HEK293 (cell line): Measurements from ENCODE around the gene HES2.

Experiments used
- HOXA7 ChIP-seq: sonication (generic); formaldehyde crosslinking; IDR thresholded peaks from 2 replicates; pipeline ENCODE4 v1.8.1; 2022; ENCODE audit warnings: missing genetic modification reagents, borderline replicate concordance
- ZFHX2 ChIP-seq: fragments of 450-650 bp; formaldehyde crosslinking; conservative IDR thresholded peaks from 2 replicates; pipeline ENCODE4 v1.5.1; 2016; ENCODE audit warnings: missing biosample characterization, missing genetic modification characterization
- ZFP41 ChIP-seq: fragments of 450-650 bp; formaldehyde crosslinking; IDR thresholded peaks from 2 replicates; pipeline ENCODE4 v1.5.1; 2016; ENCODE audit warnings: missing biosample characterization, missing genetic modification characterization, borderline replicate concordance
- ZFP69B ChIP-seq: fragments of 450-650 bp; formaldehyde crosslinking; IDR thresholded peaks from 2 replicates; pipeline ENCODE4 v1.5.1; 2016; ENCODE audit warnings: missing biosample characterization, missing genetic modification characterization
- ZNF302 ChIP-seq: fragments of 450-650 bp; formaldehyde crosslinking; IDR thresholded peaks from 2 replicates; pipeline ENCODE4 v1.5.1; 2016; ENCODE audit warnings: missing biosample characterization, missing genetic modification characterization, low read depth
- ZNF473 ChIP-seq: fragments of 450-650 bp; formaldehyde crosslinking; IDR thresholded peaks from 2 replicates; pipeline ENCODE4 v1.5.1; 2017; ENCODE audit warnings: missing biosample characterization, missing genetic modification characterization
- ZSCAN23 ChIP-seq: fragments of 450-650 bp; formaldehyde crosslinking; IDR thresholded peaks from 2 replicates; pipeline ENCODE4 v1.5.1; 2016; ENCODE audit warnings: missing biosample characterization, missing genetic modification characterization
- TF ChIP-seq, protein P1 (sequence below): fragments of 450-650 bp; formaldehyde crosslinking; IDR thresholded peaks from 2 replicates; pipeline ENCODE4 v1.5.1; 2016; ENCODE audit warnings: missing biosample characterization, missing genetic modification characterization
- TF ChIP-seq, protein P2 (sequence below): fragments of 450-650 bp; formaldehyde crosslinking; IDR thresholded peaks from 2 replicates; pipeline ENCODE4 v1.5.1; 2016; ENCODE audit warnings: missing biosample characterization, missing genetic modification characterization
- TF ChIP-seq, protein P3 (sequence below): fragments of 450-650 bp; formaldehyde crosslinking; IDR thresholded peaks from 2 replicates; pipeline ENCODE4 v1.5.1; 2016; ENCODE audit warnings: missing biosample characterization, missing genetic modification characterization, borderline replicate concordance

DNA sequence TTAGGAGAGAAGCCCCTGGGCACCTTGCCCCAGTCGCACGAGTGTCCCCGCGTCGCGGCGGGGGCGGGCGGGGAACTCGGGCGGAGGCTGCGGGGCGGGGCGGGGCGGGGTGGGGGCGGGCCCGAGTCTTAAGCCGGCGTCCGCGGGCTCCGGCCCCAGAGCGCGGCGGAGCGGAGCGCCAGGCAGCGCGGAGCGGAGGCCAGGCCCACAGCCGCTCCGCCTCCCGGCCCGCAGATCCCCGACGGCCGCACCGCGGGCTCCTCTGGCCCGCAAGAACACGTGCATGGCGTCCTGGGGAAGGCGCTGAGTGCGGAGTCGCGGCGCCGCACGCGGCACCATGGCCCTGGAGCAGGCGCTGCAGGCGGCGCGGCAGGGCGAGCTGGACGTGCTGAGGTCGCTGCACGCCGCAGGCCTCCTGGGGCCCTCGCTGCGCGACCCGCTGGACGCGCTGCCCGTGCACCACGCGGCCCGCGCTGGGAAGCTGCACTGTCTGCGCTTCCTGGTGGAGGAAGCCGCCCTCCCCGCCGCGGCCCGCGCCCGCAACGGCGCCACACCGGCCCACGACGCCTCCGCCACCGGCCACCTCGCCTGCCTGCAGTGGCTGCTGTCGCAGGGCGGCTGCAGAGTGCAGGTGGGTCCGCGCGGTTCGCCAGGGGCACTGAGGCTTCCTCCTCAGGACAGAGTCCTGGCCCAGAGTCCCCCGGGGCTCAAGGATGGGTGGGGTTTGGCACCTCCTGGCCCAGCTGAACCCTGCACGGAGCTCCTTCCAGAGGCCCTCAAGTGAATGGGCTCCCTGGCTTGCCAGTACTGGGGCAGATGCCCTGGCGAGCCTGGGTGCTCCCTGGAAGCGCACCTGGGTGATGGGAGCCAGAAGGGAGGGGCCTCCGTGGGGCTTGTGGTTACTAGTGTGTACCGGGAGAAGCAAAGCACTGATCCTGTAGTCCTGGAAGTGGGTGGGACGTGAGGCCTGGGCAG, 5.2 kb upstream of the HES2 start, which contains the start of gene ESPN:
- TF ChIP-seq ZFP41 (tag by site-specific recombination): no peak
- TF ChIP-seq, protein P1, sequence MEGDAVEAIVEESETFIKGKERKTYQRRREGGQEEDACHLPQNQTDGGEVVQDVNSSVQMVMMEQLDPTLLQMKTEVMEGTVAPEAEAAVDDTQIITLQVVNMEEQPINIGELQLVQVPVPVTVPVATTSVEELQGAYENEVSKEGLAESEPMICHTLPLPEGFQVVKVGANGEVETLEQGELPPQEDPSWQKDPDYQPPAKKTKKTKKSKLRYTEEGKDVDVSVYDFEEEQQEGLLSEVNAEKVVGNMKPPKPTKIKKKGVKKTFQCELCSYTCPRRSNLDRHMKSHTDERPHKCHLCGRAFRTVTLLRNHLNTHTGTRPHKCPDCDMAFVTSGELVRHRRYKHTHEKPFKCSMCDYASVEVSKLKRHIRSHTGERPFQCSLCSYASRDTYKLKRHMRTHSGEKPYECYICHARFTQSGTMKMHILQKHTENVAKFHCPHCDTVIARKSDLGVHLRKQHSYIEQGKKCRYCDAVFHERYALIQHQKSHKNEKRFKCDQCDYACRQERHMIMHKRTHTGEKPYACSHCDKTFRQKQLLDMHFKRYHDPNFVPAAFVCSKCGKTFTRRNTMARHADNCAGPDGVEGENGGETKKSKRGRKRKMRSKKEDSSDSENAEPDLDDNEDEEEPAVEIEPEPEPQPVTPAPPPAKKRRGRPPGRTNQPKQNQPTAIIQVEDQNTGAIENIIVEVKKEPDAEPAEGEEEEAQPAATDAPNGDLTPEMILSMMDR: no peak
- 0 out of 2 replicates have a peak, but pooled peaks have one; percentile 2 for TF ChIP-seq ZFHX2 (tag by site-specific recombination)
- no peak for TF ChIP-seq ZSCAN23 (tag by site-specific recombination)
- TF ChIP-seq ZFP69B (tag by site-specific recombination): no peak
- TF ChIP-seq, protein P2, sequence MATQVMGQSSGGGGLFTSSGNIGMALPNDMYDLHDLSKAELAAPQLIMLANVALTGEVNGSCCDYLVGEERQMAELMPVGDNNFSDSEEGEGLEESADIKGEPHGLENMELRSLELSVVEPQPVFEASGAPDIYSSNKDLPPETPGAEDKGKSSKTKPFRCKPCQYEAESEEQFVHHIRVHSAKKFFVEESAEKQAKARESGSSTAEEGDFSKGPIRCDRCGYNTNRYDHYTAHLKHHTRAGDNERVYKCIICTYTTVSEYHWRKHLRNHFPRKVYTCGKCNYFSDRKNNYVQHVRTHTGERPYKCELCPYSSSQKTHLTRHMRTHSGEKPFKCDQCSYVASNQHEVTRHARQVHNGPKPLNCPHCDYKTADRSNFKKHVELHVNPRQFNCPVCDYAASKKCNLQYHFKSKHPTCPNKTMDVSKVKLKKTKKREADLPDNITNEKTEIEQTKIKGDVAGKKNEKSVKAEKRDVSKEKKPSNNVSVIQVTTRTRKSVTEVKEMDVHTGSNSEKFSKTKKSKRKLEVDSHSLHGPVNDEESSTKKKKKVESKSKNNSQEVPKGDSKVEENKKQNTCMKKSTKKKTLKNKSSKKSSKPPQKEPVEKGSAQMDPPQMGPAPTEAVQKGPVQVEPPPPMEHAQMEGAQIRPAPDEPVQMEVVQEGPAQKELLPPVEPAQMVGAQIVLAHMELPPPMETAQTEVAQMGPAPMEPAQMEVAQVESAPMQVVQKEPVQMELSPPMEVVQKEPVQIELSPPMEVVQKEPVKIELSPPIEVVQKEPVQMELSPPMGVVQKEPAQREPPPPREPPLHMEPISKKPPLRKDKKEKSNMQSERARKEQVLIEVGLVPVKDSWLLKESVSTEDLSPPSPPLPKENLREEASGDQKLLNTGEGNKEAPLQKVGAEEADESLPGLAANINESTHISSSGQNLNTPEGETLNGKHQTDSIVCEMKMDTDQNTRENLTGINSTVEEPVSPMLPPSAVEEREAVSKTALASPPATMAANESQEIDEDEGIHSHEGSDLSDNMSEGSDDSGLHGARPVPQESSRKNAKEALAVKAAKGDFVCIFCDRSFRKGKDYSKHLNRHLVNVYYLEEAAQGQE (tag by site-specific recombination): no peak
- TF ChIP-seq ZNF302: no peak
- TF ChIP-seq HOXA7 (CRISPR knock-in tag): no peak
- TF ChIP-seq, protein P3, sequence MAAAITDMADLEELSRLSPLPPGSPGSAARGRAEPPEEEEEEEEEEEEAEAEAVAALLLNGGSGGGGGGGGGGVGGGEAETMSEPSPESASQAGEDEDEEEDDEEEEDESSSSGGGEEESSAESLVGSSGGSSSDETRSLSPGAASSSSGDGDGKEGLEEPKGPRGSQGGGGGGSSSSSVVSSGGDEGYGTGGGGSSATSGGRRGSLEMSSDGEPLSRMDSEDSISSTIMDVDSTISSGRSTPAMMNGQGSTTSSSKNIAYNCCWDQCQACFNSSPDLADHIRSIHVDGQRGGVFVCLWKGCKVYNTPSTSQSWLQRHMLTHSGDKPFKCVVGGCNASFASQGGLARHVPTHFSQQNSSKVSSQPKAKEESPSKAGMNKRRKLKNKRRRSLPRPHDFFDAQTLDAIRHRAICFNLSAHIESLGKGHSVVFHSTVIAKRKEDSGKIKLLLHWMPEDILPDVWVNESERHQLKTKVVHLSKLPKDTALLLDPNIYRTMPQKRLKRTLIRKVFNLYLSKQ (tag by site-specific recombination): no peak
- no peak for TF ChIP-seq ZNF473
